Superior temporal gyrus (tissue), 1 donor: ENCODE measurements around the gene IRF2.

ENCODE experiments used
- DNase-seq: peaks from one replicate; pipeline ENCODE4 v3.0.0-alpha.2; 2016; ENCODE audit errors: extremely low spot score

Gene IRF2

GRCh38 chr4:184473499-184474262 lies 669 bp downstream of the IRF2 start:
- DNase-seq = no peak

- peak; percentile 38 for DNase-seq
These were observed 1.5 kb downstream of the IRF2 start for GRCh38 chr4:184472614-184473498.

GRCh38 chr4:184471881-184472613 lies 2.3 kb downstream of the IRF2 start:
- DNase-seq = peak; percentile 71

- DNase-seq = no peak
These were observed 3.6 kb downstream of the IRF2 start for GRCh38 chr4:184470785-184471110.

DNA sequence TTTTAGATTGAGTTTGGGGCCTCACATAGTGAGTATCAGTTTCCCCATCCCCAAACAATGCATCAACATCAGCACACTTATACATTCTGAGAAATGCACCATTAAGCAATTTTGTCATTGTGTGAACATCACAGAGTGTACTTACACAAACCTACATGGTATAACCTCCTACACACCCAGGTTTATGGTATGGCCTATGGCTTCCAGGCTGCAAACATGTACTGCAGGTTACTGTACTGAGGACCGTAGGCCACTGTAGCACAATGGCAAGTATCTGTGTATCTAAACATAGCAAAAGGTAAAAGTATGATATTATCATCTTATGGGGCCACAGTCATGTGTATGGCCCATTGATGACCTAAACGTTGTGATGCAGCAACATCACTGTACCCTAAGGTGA lies 7.7 kb downstream of the IRF2 start:
- DNase-seq = no peak

DNA sequence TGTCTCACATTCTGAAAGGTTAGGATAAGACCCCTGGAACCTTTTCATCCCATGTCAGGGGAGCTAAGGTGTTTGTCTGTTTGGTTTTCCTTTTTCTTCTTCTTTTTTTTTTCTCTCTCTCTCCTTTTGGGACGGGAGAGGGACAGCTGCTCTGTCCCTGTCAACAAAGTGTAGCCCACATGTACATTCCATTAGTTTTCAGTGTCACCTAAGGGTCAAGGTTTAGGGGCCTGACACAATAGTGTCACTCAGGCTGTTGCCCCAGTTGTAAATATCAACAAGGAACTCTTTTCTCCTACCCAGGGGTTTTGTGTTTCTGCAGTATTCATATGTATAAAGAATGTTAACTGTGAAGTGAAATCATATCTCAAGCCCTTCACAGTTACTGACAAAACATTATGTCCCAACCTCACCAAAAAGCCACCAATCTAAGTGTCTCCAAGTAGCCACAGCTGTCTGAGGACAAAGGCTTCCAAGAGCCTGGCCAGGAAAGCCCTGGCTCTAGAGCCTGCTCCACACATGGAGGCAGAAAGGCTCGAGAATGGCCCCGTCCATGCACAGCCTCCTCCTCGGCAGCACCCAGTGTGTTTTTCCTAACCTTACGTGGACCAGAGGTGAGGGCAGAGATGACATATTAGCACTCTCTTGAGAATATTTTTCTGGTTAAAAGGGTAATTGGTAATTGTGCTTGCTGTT lies 9.4 kb downstream of the IRF2 start:
- no peak for DNase-seq

GRCh38 chr4:184463856-184464255 lies 10.5 kb downstream of the IRF2 start:
- DNase-seq = no peak

- DNase-seq = no peak
These were observed 11.2 kb downstream of the IRF2 start for GRCh38 chr4:184463158-184463557.

DNA sequence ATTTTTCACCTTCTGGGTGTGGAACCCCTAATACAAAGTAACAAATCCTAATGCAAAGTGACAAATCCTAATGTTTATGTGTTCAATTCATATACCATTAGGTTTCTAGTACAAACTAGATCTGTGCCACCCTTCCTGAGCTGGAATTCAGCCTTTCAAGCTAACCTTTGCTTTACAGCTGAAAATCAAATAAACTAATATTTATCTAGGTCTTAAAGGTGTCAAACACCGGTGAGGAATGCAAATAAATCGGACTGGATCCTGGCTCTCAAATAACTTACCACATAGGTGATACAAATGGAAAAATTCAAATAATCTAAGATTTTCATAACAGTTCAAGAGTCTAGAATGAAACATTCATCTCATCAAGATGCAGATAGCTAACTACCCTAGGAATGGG lies 11.6 kb downstream of the IRF2 start:
- no peak for DNase-seq

DNA sequence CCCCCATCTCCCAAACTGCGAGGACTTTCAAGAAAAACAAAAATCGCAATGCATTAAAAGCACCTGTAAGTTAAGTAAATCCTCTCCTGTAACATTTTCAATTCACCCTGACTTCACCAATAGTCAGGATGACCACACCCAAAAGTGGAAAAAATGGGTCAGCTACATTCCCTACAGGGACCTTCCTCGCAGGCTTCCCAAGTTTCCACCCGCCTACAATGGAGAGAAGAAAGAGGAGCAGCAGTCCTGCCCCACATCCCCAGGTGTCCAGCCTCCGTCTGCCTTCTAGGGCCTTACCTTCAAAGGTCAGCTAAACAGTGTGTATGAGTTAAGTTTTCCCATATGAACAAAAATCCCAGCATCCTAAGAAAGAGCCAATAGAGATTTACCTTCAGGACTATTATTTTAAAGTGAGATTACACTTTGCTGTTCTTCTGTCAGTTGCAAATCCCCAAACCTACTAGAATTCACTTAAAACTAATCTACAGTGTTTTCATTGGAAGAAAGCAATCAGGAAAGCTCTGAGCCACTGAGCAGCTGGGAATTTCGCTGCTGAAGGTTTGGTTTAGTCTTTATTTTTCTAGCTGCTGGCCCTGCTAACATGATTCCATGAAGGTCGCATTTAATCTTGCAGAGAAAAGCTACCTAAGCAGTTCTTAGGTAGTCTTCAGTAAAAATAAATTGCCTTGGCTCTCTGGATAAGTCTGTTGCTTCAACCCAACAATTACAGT lies 12.5 kb downstream of the IRF2 start:
- no peak for DNase-seq

- DNase-seq = no peak
These were observed 13.7 kb downstream of the IRF2 start for GRCh38 chr4:184460499-184461285.

GRCh38 chr4:184459413-184459812 lies 14.9 kb downstream of the IRF2 start:
- DNase-seq = no peak

DNA sequence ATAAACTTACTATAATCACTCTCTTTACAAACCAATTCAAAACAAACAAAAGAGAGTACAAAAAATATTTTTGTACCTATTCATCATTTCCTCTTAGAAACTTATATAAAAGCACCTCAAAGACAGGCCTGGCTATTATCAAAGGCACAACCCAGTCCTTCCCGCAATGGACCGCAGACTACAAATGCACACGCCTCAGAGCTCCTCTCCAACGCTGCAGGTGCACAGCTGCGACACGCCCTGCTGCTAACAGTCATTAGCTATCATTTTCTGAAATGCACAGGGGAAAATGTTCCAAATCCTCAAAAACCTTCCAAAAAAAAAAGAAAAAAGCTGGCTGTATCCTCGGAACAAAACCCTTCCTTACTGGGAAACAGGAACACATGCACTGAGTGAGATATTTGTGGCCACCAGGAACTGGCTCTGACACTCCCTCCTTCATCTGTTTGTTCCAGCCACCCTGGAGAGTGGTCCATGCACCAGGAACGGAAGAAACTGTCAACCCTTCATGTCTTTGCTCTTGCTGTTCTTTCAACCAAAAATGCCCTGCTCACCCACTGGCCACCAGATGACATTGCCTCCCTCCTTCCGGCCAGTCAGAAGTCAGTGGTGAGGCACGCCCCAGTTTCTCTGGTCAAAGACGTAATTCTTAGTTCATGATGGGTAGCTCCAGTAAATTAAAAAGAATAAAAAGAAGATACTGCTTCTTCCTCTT lies 16.7 kb downstream of the IRF2 start:
- no peak for DNase-seq

DNA sequence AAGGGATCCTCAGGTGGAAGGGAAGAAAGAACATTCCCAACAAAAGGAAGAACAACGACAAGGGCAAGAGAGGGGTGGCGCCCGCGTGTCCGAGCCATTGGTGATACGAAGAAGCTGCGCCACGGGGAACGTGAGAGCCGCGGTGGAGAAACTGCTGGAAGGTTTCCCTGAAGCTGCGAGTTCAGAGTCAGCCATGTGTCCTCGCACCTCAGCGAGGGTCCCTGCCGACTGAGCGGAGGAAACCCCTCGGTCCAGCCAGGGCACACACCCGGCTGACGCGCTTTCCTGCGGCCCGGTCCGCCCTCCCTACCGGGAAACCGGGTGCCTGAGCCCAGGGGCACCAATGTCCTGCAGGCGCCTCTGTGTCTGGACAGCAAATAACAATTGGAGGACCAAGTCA lies 18.0 kb downstream of the IRF2 start:
- DNase-seq = no peak

DNA sequence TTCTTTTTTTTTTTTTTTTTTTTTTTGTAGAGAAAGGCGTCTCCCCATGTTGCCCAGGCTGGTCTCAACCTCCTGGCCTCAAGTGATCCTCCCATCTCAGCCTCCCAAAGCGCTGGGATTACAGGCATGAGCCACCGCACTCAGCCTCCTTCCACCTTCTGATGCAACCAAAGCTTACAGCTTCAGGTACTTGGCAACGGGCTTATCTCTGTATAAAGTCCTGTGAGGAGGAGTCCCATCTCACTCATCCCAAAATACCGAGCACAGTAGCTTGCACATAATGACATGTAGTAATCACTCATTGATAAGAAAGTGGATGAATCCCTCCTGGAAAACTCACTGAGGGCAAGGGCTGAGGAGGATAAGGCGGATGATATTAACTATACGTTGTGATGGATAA lies 19.1 kb downstream of the IRF2 start:
- no peak for DNase-seq

- no peak for DNase-seq
These were observed 20.8 kb downstream of the IRF2 start for GRCh38 chr4:184453365-184454160.

- no peak for DNase-seq
These were observed 21.6 kb downstream of the IRF2 start for GRCh38 chr4:184452740-184453139.

GRCh38 chr4:184451726-184452125 lies 22.6 kb downstream of the IRF2 start:
- no peak for DNase-seq
